ENCODE results near the gene KRTAP4-5. TPM values are rescaled to one million over a fixed set of nuclear protein-coding genes. Genes with fewer than 3 reads are reported as not detected.
"Not testable (repeated sequence)": the region's sequence is repeated elsewhere in the genome, so short reads cannot be mapped to it uniquely, and the experiment has no call there.

KRTAP4-5 gene
- not detected for total RNA-seq

DNA sequence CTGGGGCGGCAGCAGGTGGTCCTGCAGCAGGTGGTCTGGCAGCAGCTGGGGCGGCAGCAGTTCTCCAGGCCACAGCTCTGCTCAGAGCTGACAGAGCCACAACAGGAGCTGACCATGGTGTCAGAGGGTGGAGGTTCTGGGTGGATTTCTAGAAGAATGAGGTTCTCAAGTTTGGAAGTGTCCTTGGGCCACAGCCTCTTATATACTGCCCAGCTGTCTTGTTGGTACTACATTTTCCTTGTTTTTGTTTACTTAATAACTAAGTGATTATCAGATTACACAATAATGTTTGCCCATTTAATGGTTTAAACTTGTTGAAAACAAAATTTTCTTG is at the start of gene KRTAP4-5:
KRTAP4-5 (minus strand) TSS at position 174 of the 334 bp plus-strand sequence; CDS start at position 116, 58 bp downstream.
- Histone ChIP-seq H3K9me3 (no peaks in the 10 kb centered on the region), H3K4me1 (no peaks in the 10 kb centered on the region), H3K4me3 (no peak within 1 kb of the TSS), H3K36me3 (no peaks in the 10 kb centered on the region), H3K27ac (no peak within 1 kb of the TSS), H3K27me3 (no peaks in the 10 kb centered on the region)
- no peak for TF ChIP-seq POLR2AphosphoS5 (IDR thresholded peaks at IDR 0.05)
- TF ChIP-seq CTCF (IDR thresholded peaks at IDR 0.05), result no peak
- TF ChIP-seq POLR2A (IDR thresholded peaks at IDR 0.05), result no peak
- ATAC-seq (ENCODE audit: low FRiP score in 2 of 2), result no peak
- no peak for DNase-seq
- 40 to 46% methylated on average over 2 of the region's 2 CpGs for WGBS, 2 donors

- no peak for TF ChIP-seq POLR2A (IDR thresholded peaks at IDR 0.05)
- ATAC-seq (ENCODE audit: low FRiP score in 2 of 2) (no peak), DNase-seq (no peak)
- Histone ChIP-seq H3K36me3 (no peaks in the 10 kb centered on the region), H3K4me3 (no peak overlapping the region), H3K4me1 (no peaks in the 10 kb centered on the region), H3K27ac (no peak overlapping the region), H3K27me3 (no peaks in the 10 kb centered on the region), H3K9me3 (no peaks in the 10 kb centered on the region)
- WGBS, 2 donors, result 32 to 33% methylated on average over 1 of the region's 1 CpG
Observed at GRCh38 chr17:41196068-41196467, 46.4 kb upstream of the KRTAP4-5 start.

DNA sequence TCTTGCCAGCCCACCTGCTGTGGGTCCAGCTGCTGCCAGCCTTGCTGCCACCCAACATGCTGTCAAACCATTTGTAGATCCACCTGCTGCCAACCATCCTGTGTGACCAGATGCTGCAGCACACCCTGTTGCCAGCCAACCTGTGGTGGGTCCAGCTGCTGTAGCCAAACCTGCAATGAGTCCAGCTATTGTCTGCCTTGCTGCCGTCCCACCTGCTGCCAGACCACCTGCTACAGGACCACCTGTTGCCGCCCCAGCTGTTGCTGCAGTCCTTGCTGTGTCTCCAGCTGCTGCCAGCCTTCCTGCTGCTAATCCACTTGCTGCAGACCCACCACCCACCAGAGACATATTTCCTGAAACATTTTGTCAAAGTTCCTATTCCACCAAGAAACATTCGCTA is 40.7 kb upstream of the KRTAP4-5 start:
- no peak for ATAC-seq (ENCODE audit: low FRiP score in 2 of 2)
- no peaks in the 10 kb centered on the region for H3K27me3 ChIP-seq
- no peaks in the 10 kb centered on the region for H3K4me1 ChIP-seq
- WGBS, 2 donors, result 81 to 88% methylated on average over 1 to 3 of the region's 3 CpGs
- no peaks in the 10 kb centered on the region for H3K9me3 ChIP-seq
- TF ChIP-seq POLR2AphosphoS5 (IDR thresholded peaks at IDR 0.05) (no peak), CTCF (IDR thresholded peaks at IDR 0.05) (no peak), POLR2A (IDR thresholded peaks at IDR 0.05) (no peak), EP300 (IDR thresholded peaks at IDR 0.05) (no peak)
- H3K36me3 ChIP-seq, result no peaks in the 10 kb centered on the region
- H3K4me3 ChIP-seq, result no peak overlapping the region
- no peak for DNase-seq
- H3K27ac ChIP-seq, result no peak overlapping the region

GRCh38 chr17:41189837-41190318 is 40.3 kb upstream of the KRTAP4-5 start, which contains the start of gene KRTAP9-1:
Gene KRTAP9-1 (plus strand): TSS chr17:41189887. CDS start chr17:41189887, 0 bp downstream.
- not testable (repeated sequence) for H3K27ac ChIP-seq; ATAC-seq (ENCODE audit: low FRiP score in 2 of 2); H3K27me3 ChIP-seq; H3K9me3 ChIP-seq; H3K4me1 ChIP-seq; H3K4me3 ChIP-seq; H3K36me3 ChIP-seq
- DNase-seq, result peak in 1 of 2 donors; percentile 62
- 50% methylated on average over 1 of the region's 1 CpG; no CpG with 5 or more reads in 1 of the 2 donors for WGBS, 2 donors

DNA sequence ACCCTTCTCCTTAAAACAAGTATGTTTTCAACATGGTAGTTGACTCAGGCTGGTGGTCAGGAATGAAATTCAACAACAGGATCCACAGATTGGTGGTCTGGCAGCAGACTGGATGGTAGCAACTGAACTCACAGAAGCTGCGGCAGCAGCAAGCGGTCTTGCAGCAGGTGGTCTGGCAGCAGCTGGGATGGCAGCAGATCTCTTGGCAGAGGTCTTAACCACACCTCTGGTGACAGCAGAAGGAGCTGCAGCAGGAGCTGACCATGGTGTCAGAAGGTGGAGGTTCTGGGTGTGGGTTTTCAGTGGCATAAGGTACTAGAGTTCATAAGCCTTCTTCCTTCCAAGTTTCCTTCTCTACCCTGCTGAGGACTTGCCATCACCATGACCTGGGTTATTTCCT is 37.2 kb upstream of the KRTAP4-5 start:
- Histone ChIP-seq H3K27ac (no peak overlapping the region), H3K36me3 (no peaks in the 10 kb centered on the region), H3K9me3 (no peaks in the 10 kb centered on the region), H3K4me1 (no peaks in the 10 kb centered on the region), H3K27me3 (no peaks in the 10 kb centered on the region), H3K4me3 (no peak overlapping the region)
- DNase-seq (peak in 1 of 2 donors; percentile 10), ATAC-seq (ENCODE audit: low FRiP score in 2 of 2) (no peak)
- 83 to 96% methylated on average over 2 of the region's 2 CpGs for whole genome bisulfite sequencing, 2 donors
- TF ChIP-seq CTCF (IDR thresholded peaks at IDR 0.05) (no peak), EP300 (IDR thresholded peaks at IDR 0.05) (no peak), POLR2A (IDR thresholded peaks at IDR 0.05) (no peak), POLR2AphosphoS5 (IDR thresholded peaks at IDR 0.05) (no peak)

DNA sequence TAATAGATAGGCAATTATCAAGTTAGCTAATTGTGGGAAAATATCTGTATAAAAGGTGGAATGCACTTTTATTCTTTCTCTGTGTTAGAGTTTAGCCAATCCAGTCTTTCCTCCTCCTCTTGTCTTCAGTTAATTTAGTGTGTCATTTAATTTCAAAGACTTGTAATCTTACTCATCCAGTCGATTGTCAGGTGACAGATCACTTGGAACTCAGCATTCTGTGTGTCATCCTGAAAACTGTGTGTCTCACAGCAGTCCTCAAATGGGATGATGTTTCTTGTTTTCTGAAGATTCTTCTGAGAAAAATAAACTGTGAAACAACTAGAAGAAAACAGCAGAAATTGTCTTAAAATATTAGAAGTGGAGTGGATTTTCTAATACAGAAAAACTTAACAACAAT is 35.4 kb upstream of the KRTAP4-5 start:
- TF ChIP-seq CTCF (IDR thresholded peaks at IDR 0.05), result no peak
- ATAC-seq (ENCODE audit: low FRiP score in 2 of 2), result no peak
- Histone ChIP-seq H3K4me3 (no peak overlapping the region), H3K27ac (no peak overlapping the region), H3K27me3 (no peaks in the 10 kb centered on the region), H3K36me3 (no peaks in the 10 kb centered on the region), H3K9me3 (no peaks in the 10 kb centered on the region), H3K4me1 (no peaks in the 10 kb centered on the region)
- DNase-seq, result no peak
- 56 to 57% methylated on average over 1 of the region's 1 CpG for WGBS, 2 donors
